ENCODE measurements around the gene APOO. TPM values are rescaled to one million over a fixed set of nuclear protein-coding genes. Genes with fewer than 3 reads are reported as not detected.

APOO gene
- total and polyA plus RNA-seq, 2 of the 13 experiments (the other 11 are each of a cell fraction or from before 2014, with no cell fraction given): 9.7 to 22.1 TPM

DNA sequence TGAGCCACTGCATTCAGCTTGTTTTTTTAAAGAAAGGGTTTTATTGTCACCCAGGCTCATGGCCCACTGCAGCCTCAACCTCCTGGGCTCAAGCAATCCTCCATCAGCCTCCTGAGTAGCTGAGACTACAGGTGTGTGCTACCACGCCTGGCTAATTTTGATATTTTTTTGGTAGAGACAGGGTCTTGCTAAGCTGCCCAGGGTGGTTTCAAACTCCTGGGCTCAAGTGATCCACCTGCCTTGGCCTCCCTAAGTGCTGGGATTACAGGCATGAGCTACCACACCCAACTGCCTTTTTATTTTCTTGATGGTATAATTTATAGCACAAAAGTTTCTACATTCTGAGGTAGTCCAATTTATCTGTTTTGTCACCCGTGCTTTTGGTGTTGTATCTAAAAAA, 85.9 kb downstream of the APOO start:
- ATAC-seq: no peak
- no TSS peak for BruUV-seq (replicated peaks)
- Histone ChIP-seq H3K4me2 (ENCODE audit: low read depth, low read length) (no peak overlapping the region), H2AFZ (ENCODE audit: low read length) (no peak overlapping the region), H3K27ac (ENCODE audit: extremely low read length, insufficient read depth, low read length) (peak overlapping the region; percentile 62), H3K36me3 (replicated peaks in 1 of 2; ENCODE audit: control insufficient read depth in 1 of 2, insufficient read depth in 2 of 2, low read length in 2 of 2) (no peaks in the 10 kb centered on the region), H3K79me2 (ENCODE audit: insufficient read depth, low read length) (no peaks in the 10 kb centered on the region), H3K4me1 (ENCODE audit: insufficient read depth, low read length) (peaks cover 50% of the 10 kb centered on the region), H3K9ac (ENCODE audit: insufficient read depth, low read depth, low read length) (0 out of 2 replicates have a peak overlapping the region, but pooled peaks have one; percentile 22), H3K27me3 (ENCODE audit: control insufficient read depth in 1 of 2, insufficient read depth in 2 of 2, low read length in 2 of 2) (no peaks in the 10 kb centered on the region), H4K20me1 (ENCODE audit: insufficient read depth, low read length) (no peaks in the 10 kb centered on the region), H3K4me3 (replicated peaks in 1 of 3; ENCODE audit: insufficient read depth in 1 of 3, low read depth in 2 of 3, low read length in 3 of 3) (no peak overlapping the region), H3K9me3 (ENCODE audit: low read length) (no peaks in the 10 kb centered on the region)
- intact Hi-C loops (cut with micrococcal nuclease; ENCODE audit: unreplicated experiment) (no loop called here), in situ Hi-C loops (cut with HindIII; ENCODE audit: extremely low pct_ligation_motif_present, low pct_unique_long_range_greater_than_20kb) (no loop called here)
- no peak for FAIRE-seq
- POLR2A ChIA-PET: interaction anchor here (1.0 to 1.4 kb wide), 2 partner anchors 14 to 39 kb away, joined by 3 read pairs; partner anchors contain the start of gene SAT1
- no peak for DNase-seq (ENCODE audit: low spot score)
- 94% methylated on average over 1 of the region's 2 CpGs for WGBS (ENCODE audit: low lambda C conversion rate)
- TF ChIP-seq ZNF121 (CRISPR knock-in tag; IDR thresholded peaks at IDR 0.05) (0 out of 2 replicates have a peak, but pooled peaks have one; percentile 53), CEBPG (CRISPR knock-in tag; IDR thresholded peaks at IDR 0.05) (no peak)
- CTCF ChIA-PET (ENCODE audit: low intra/inter-chr PET ratio, low total read pairs): no interaction called here

DNA sequence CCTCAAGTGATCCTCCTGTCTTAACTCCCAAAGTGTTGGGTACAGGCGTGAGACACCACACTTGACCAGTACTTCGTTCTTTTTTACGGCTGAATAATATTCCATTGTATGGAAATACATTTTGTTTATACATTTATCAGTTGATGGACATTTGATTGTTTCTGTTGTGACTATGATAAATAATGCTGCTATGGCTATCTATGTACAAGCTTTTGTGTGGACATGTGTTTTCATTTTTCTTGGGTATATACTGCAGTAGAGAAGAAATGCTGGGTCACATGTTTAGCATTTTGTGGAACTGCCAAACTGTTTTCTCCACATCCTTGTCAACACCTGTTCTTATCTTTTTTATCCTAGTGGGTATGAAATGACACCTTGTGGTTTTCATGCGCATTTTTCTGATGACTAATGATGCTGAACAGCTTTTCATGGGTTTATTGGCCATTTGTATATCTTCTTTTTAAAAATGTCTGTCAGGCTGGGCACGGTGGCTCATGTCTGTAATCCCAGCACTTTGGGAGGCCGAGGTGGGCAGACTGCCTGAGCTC, 87.4 kb downstream of the APOO start:
- no peak overlapping the region for H3K9ac ChIP-seq (ENCODE audit: insufficient read depth, low read depth, low read length)
- no peaks in the 10 kb centered on the region for H3K27me3 ChIP-seq (ENCODE audit: control insufficient read depth in 1 of 2, insufficient read depth in 2 of 2, low read length in 2 of 2)
- POLR2A ChIA-PET: interaction anchor here (1.0 kb wide), 1 partner anchor 38 kb away, joined by 3 read pairs; the partner anchor contains the start of gene SAT1
- no peak overlapping the region for H3K4me2 ChIP-seq (ENCODE audit: low read depth, low read length)
- no peak for DNase-seq (ENCODE audit: low spot score)
- no TSS peak for BruUV-seq (replicated peaks)
- no peaks in the 10 kb centered on the region for H3K79me2 ChIP-seq (ENCODE audit: insufficient read depth, low read length)
- intact Hi-C loops (cut with micrococcal nuclease; ENCODE audit: unreplicated experiment) (no loop called here), in situ Hi-C loops (cut with HindIII; ENCODE audit: extremely low pct_ligation_motif_present, low pct_unique_long_range_greater_than_20kb) (no loop called here)
- no peak for ATAC-seq
- no peak for TF ChIP-seq STAT5B (CRISPR knock-in tag; IDR thresholded peaks at IDR 0.05)
- TF ChIP-seq HHEX (CRISPR knock-in tag; IDR thresholded peaks at IDR 0.05): no peak
- no peak for TF ChIP-seq GATA4 (IDR thresholded peaks at IDR 0.05; ENCODE audit: borderline replicate concordance, low read depth)
- TF ChIP-seq ZNF768 (CRISPR knock-in tag; IDR thresholded peaks at IDR 0.05): no peak
- TF ChIP-seq ZNF879 (CRISPR knock-in tag; IDR thresholded peaks at IDR 0.05): no peak
- TF ChIP-seq, protein P1, sequence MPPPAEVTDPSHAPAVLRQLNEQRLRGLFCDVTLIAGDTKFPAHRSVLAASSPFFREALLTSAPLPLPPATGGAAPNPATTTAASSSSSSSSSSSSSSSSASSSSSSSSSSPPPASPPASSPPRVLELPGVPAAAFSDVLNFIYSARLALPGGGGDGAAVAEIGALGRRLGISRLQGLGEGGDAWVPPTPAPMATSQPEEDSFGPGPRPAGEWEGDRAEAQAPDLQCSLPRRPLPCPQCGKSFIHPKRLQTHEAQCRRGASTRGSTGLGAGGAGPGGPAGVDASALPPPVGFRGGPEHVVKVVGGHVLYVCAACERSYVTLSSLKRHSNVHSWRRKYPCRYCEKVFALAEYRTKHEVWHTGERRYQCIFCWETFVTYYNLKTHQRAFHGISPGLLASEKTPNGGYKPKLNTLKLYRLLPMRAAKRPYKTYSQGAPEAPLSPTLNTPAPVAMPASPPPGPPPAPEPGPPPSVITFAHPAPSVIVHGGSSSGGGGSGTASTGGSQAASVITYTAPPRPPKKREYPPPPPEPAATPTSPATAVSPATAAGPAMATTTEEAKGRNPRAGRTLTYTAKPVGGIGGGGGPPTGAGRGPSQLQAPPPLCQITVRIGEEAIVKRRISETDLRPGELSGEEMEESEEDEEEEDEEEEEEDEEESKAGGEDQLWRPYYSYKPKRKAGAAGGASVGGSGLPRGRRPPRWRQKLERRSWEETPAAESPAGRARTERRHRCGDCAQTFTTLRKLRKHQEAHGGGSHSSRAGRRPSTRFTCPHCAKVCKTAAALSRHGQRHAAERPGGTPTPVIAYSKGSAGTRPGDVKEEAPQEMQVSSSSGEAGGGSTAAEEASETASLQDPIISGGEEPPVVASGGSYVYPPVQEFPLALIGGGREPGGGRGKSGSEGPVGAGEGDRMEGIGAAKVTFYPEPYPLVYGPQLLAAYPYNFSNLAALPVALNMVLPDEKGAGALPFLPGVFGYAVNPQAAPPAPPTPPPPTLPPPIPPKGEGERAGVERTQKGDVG (CRISPR knock-in tag; IDR thresholded peaks at IDR 0.05; ENCODE audit: borderline replicate concordance): no peak
- no peak for TF ChIP-seq ZNF724P (CRISPR knock-in tag; IDR thresholded peaks at IDR 0.05; ENCODE audit: borderline replicate concordance)
- no peak for TF ChIP-seq TOPORS (CRISPR knock-in tag; IDR thresholded peaks at IDR 0.05)
- TF ChIP-seq FOXP1 (IDR thresholded peaks at IDR 0.05): no peak
- TF ChIP-seq FOXP1 (CRISPR knock-in tag; IDR thresholded peaks at IDR 0.05): no peak
- TF ChIP-seq, protein P2, sequence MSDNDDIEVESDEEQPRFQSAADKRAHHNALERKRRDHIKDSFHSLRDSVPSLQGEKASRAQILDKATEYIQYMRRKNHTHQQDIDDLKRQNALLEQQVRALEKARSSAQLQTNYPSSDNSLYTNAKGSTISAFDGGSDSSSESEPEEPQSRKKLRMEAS (IDR thresholded peaks at IDR 0.05): no peak
- no peak for TF ChIP-seq NFE2L2 (IDR thresholded peaks at IDR 0.05; ENCODE audit: low read length)
- TF ChIP-seq, protein P3, sequence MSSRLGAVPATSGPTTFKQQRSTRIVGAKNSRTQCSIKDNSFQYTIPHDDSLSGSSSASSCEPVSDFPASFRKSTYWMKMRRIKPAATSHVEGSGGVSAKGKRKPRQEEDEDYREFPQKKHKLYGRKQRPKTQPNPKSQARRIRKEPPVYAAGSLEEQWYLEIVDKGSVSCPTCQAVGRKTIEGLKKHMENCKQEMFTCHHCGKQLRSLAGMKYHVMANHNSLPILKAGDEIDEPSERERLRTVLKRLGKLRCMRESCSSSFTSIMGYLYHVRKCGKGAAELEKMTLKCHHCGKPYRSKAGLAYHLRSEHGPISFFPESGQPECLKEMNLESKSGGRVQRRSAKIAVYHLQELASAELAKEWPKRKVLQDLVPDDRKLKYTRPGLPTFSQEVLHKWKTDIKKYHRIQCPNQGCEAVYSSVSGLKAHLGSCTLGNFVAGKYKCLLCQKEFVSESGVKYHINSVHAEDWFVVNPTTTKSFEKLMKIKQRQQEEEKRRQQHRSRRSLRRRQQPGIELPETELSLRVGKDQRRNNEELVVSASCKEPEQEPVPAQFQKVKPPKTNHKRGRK (CRISPR knock-in tag; IDR thresholded peaks at IDR 0.05): no peak
- TF ChIP-seq RARA (CRISPR knock-in tag; IDR thresholded peaks at IDR 0.05): no peak
- TF ChIP-seq ZBTB38 (CRISPR knock-in tag; IDR thresholded peaks at IDR 0.05): no peak
- H3K36me3 ChIP-seq (replicated peaks in 1 of 2; ENCODE audit: control insufficient read depth in 1 of 2, insufficient read depth in 2 of 2, low read length in 2 of 2): no peaks in the 10 kb centered on the region
- no peaks in the 10 kb centered on the region for H4K20me1 ChIP-seq (ENCODE audit: insufficient read depth, low read length)
- H3K27ac ChIP-seq (ENCODE audit: extremely low read length, insufficient read depth, low read length): no peak overlapping the region
- WGBS (ENCODE audit: low lambda C conversion rate): 94% methylated on average over 6 of the region's 6 CpGs
- CTCF ChIA-PET (ENCODE audit: low intra/inter-chr PET ratio, low total read pairs): no interaction called here
- peaks cover 35% of the 10 kb centered on the region for H3K4me1 ChIP-seq (ENCODE audit: insufficient read depth, low read length)
- H3K4me3 ChIP-seq (replicated peaks in 1 of 3; ENCODE audit: insufficient read depth in 1 of 3, low read depth in 2 of 3, low read length in 3 of 3): no peak overlapping the region
- no peaks in the 10 kb centered on the region for H3K9me3 ChIP-seq (ENCODE audit: low read length)
- H2AFZ ChIP-seq (ENCODE audit: low read length): no peak overlapping the region
- FAIRE-seq: no peak
